PC-9 (cell line): ENCODE measurements around the gene SBK3. TPM values are rescaled to one million over a fixed set of nuclear protein-coding genes. Genes with fewer than 3 reads are reported as not detected.

ENCODE experiments used
- BruUV-seq: library from RNA; stranded (reverse); fragments of 400-500 nt; replicated peaks from 2 replicates; lab custom pipeline; 2021; lab: Mats Ljungman, UMichigan
- CTCF ChIA-PET: fragments of 300-600 bp; sonication (Branson Sonifier 250); formaldehyde crosslinking; loops from one replicate; lab custom pipeline; 2022; ENCODE audit warnings: antibody characterized with exemption; lab: Charles Lee
- POLR2A ChIA-PET: fragments of 300-600 bp; sonication (Branson Sonifier 250); formaldehyde crosslinking; loops from one replicate; lab custom pipeline; 2022; ENCODE audit warnings: antibody characterized with exemption; ENCODE audit not compliant: unreplicated experiment; lab: Charles Lee
- DNase-seq, 2 experiments: peaks; one replicate each; pipeline versions ENCODE4 v3.0.0 to v3.0.0-alpha.2; 2015 to 2022; ENCODE audit warnings: mixed read lengths in 1 of 2
- H2AFZ ChIP-seq: fragments of 200-600 bp; sonication (generic); 2 replicates; pipeline ENCODE4 v1.8.1; 2017; ENCODE audit warnings: antibody characterized with exemption
- H3F3A ChIP-seq: fragments of 200-600 bp; sonication (generic); 2 replicates; pipeline ENCODE4 v1.8.1; 2017; ENCODE audit warnings: antibody characterized with exemption, mild to moderate bottlenecking, low read depth; ENCODE audit not compliant: insufficient read depth
- H3K27ac ChIP-seq: fragments of 200-600 bp; sonication (generic); 2 replicates; pipeline ENCODE4 v1.6.1; 2016; ENCODE audit warnings: mixed run types
- H3K27me3 ChIP-seq: fragments of 200-600 bp; sonication (generic); 2 replicates; pipeline ENCODE4 v1.6.1; 2016; ENCODE audit warnings: low read depth, mixed run types; ENCODE audit not compliant: insufficient read depth
- H3K36me3 ChIP-seq: fragments of 200-600 bp; sonication (generic); 2 replicates; pipeline ENCODE4 v1.6.1; 2016; ENCODE audit warnings: low read depth, mixed run types
- H3K4me1 ChIP-seq: fragments of 200-600 bp; sonication (generic); replicated peaks from 2 replicates; pipeline ENCODE4 v1.6.1; 2016; ENCODE audit warnings: mixed run types; ENCODE audit not compliant: insufficient read depth
- H3K4me2 ChIP-seq: fragments of 200-600 bp; sonication (generic); 2 replicates; pipeline ENCODE4 v1.6.1; 2017; ENCODE audit warnings: mixed run types
- H3K4me3 ChIP-seq: fragments of 200-600 bp; sonication (generic); 2 replicates; pipeline ENCODE4 v1.6.1; 2016; ENCODE audit warnings: mixed run types
- H3K79me2 ChIP-seq: fragments of 200-600 bp; sonication (generic); 2 replicates; pipeline ENCODE4 v1.6.1; 2017; ENCODE audit warnings: low read depth, mixed run types
- H3K9me2 ChIP-seq: fragments of 200-600 bp; sonication (generic); 2 replicates; pipeline ENCODE4 v1.8.1; 2017; ENCODE audit warnings: mild to moderate bottlenecking; ENCODE audit not compliant: insufficient read depth
- H3K9me3 ChIP-seq: fragments of 200-600 bp; sonication (generic); 2 replicates; pipeline ENCODE4 v1.8.1; 2016; ENCODE audit warnings: low read depth; ENCODE audit not compliant: insufficient read depth
- H4K20me1 ChIP-seq: fragments of 200-600 bp; sonication (generic); 2 replicates; pipeline ENCODE4 v1.8.1; 2017; ENCODE audit not compliant: insufficient read depth
- EZH2 ChIP-seq: fragments of 200-600 bp; sonication (generic); IDR thresholded peaks from 2 replicates; pipeline ENCODE4 v1.8.0; 2017; ENCODE audit warnings: antibody characterized with exemption, low read depth
- intact Hi-C: fragments of 100-400 bp; cut with micrococcal nuclease; formaldehyde crosslinking; loops from one replicate; pipeline ENCODE4 v1.10.0; 2022; ENCODE audit not compliant: unreplicated experiment
- total RNA-seq: library from RNA; stranded (reverse); gene quantifications from 2 replicates; pipeline ENCODE4 v1.2.3, GENCODE V29; 2021
- TF ChIP-seq, protein P1 (sequence below): fragments of 200-600 bp; sonication (generic); conservative IDR thresholded peaks from 2 replicates; pipeline ENCODE4 v1.6.1; 2017; ENCODE audit warnings: mixed run types, antibody characterized with exemption, mild to moderate bottlenecking, moderate library complexity

Gene SBK3
- total RNA-seq, 1 experiment from 2014 or later, result 41.4 TPM

DNA sequence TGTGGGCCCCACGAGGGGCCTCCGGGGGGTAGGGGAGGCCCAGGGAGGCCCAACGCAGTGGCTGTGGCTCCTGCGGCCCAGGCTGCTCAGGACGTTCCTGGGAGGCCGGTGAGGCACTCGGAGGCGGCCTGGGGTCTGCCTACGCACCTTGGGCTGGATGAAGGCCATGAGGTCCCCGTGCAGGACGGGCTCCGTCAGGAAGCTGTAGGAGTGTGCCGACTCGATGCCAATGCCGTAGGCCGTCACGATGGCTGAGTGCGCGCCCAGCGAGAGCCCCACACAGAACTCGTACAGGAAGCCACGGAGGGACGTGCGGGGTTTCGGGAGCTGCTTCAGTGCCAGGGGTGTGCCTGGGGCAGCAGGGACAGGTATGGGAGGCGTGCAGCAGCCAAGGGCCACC lies 14.3 kb downstream of the SBK3 start:
- Histone ChIP-seq H3K4me1 (peaks cover 9% of the 10 kb centered on the region), H4K20me1 (no peaks in the 10 kb centered on the region), H2AFZ (no peak overlapping the region), H3K4me3 (no peak overlapping the region), H3K4me2 (no peak overlapping the region), H3K36me3 (no peaks in the 10 kb centered on the region), H3F3A (peaks cover 30% of the 10 kb centered on the region; the same call in 1 of the 2 replicates), H3K9me3 (no peaks in the 10 kb centered on the region), H3K27me3 (no peaks in the 10 kb centered on the region), H3K27ac (no peak overlapping the region), H3K79me2 (no peaks in the 10 kb centered on the region), H3K9me2 (no peaks in the 10 kb centered on the region)
- intact Hi-C loops, result no loop called here
- POLR2A ChIA-PET, result no interaction called here
- TF ChIP-seq, protein P1, sequence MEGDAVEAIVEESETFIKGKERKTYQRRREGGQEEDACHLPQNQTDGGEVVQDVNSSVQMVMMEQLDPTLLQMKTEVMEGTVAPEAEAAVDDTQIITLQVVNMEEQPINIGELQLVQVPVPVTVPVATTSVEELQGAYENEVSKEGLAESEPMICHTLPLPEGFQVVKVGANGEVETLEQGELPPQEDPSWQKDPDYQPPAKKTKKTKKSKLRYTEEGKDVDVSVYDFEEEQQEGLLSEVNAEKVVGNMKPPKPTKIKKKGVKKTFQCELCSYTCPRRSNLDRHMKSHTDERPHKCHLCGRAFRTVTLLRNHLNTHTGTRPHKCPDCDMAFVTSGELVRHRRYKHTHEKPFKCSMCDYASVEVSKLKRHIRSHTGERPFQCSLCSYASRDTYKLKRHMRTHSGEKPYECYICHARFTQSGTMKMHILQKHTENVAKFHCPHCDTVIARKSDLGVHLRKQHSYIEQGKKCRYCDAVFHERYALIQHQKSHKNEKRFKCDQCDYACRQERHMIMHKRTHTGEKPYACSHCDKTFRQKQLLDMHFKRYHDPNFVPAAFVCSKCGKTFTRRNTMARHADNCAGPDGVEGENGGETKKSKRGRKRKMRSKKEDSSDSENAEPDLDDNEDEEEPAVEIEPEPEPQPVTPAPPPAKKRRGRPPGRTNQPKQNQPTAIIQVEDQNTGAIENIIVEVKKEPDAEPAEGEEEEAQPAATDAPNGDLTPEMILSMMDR, result no peak
- TF ChIP-seq EZH2, result no peak
- no peak for DNase-seq
- CTCF ChIA-PET, result no interaction called here
- no TSS peak for BruUV-seq

DNA sequence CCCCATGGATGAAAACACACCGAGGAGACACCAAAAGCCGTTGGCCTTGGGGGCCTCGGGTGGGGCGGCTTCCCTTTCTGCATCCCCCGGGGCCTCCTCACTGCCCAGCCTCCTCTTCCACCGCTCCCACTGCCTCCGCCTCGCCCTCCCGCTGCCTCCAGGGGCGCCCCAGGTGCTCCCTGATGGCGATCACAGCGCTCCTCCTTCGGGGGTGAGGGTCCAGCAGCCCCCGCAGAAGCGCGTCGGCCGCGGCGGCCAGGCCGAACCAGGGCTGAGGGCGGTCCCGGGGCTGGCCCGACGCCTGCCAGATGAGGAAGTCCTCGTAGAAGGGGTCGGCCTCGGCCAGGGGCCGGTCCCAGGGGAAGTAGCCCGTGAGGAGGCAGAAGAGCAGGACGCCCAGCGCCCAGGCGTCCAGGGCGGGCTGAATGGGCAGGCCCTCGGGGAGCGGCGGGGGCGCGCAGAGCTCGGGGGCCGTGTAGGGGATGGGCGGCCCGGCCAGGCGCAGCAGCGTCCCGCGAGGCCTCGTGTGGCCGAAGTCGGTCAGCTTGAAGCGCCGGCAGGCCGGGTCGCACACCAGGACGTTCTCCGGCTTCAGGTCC lies 15.6 kb downstream of the SBK3 start:
- ChIA-PET CTCF (no interaction called here), POLR2A (interaction anchor here (0.6 kb wide), 1 partner anchor 51 kb away, joined by 6 read pairs; the partner anchor contains the start of gene ZNF579)
- no peaks in the 10 kb centered on the region for H4K20me1 ChIP-seq
- no peak overlapping the region for H3K27ac ChIP-seq
- intact Hi-C loops, result no loop called here
- no peaks in the 10 kb centered on the region for H3K9me3 ChIP-seq
- no peaks in the 10 kb centered on the region for H3K9me2 ChIP-seq
- BruUV-seq, result no TSS peak
- H3K36me3 ChIP-seq, result no peaks in the 10 kb centered on the region
- H3K4me3 ChIP-seq, result no peak overlapping the region
- H3K4me1 ChIP-seq, result peaks cover 12% of the 10 kb centered on the region
- peaks cover 22% of the 10 kb centered on the region; the same call in 1 of the 2 replicates for H3F3A ChIP-seq
- H3K79me2 ChIP-seq, result no peaks in the 10 kb centered on the region
- H3K27me3 ChIP-seq, result no peaks in the 10 kb centered on the region
- no peak for DNase-seq
- no peak overlapping the region for H3K4me2 ChIP-seq
- no peak for TF ChIP-seq EZH2
- TF ChIP-seq, protein P1, result no peak
- H2AFZ ChIP-seq, result no peak overlapping the region

DNA sequence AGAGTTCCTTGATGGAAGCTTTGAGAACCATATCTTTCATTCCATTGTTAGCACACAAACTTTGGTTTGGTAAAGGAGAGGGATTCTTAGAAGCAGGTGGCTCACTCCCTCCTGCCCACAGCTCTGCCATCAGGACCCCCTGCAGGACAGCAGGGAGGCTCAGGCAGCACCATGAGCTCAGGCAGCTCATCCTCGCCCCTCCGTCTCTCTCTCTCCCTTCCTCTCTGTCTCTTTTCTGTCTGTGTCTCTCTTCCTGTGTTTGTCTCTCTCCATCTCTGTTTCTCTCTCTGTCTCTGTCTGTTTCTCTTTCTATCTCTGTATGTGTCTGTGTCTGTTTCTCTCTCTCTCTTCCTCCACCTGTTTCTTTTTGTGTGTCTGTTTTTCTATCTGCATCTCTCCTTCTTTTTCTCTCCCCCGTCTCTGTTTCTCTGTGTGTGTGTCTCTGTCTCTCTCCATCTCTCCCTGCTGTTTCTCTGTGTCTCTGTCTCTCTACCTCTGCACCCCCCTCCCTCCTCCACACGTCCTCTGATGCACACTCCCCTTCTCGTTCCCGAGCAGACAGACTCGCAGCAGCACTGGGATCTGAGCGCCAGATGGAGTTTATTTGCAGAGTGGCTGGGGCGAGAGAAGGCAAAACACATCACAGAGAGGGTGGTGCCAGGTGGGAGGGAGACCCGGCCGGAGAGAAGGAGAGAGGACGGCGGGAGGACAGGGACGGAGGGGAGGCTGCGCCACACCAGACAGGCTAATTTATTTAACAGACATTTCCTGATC lies 17.1 kb downstream of the SBK3 start:
- H2AFZ ChIP-seq, result no peak overlapping the region

More for the DNA sequence above, 17.1 kb downstream of the SBK3 start:
- Histone ChIP-seq H3F3A (peaks cover 22% of the 10 kb centered on the region; the same call in 1 of the 2 replicates), H3K79me2 (no peaks in the 10 kb centered on the region), H3K27ac (no peak overlapping the region), H3K4me1 (peaks cover 12% of the 10 kb centered on the region), H3K9me2 (no peaks in the 10 kb centered on the region), H4K20me1 (no peaks in the 10 kb centered on the region), H3K36me3 (no peaks in the 10 kb centered on the region), H3K9me3 (no peaks in the 10 kb centered on the region), H3K4me2 (no peak overlapping the region), H3K27me3 (no peaks in the 10 kb centered on the region), H3K4me3 (no peak overlapping the region)
- intact Hi-C loops, result no loop called here
- DNase-seq, result no peak
- TF ChIP-seq, protein P1, result no peak
- TF ChIP-seq EZH2, result no peak
- BruUV-seq, result no TSS peak
- ChIA-PET CTCF (no interaction called here), POLR2A (interaction anchor here (0.7 kb wide), 1 partner anchor 16 kb away, joined by 4 read pairs; no protein-coding TSS in a partner anchor)
